GM19099 (cell line): ENCODE data around the gene CBFA2T3.

ENCODE experiments used
- POLR2A ChIP-seq: IDR thresholded peaks from 3 replicates; pipeline ENCODE4 v1.6.1; 2011; ENCODE audit warnings: low read depth; ENCODE audit not compliant: insufficient read length; ENCODE audit errors: extremely low read depth

Gene CBFA2T3

DNA sequence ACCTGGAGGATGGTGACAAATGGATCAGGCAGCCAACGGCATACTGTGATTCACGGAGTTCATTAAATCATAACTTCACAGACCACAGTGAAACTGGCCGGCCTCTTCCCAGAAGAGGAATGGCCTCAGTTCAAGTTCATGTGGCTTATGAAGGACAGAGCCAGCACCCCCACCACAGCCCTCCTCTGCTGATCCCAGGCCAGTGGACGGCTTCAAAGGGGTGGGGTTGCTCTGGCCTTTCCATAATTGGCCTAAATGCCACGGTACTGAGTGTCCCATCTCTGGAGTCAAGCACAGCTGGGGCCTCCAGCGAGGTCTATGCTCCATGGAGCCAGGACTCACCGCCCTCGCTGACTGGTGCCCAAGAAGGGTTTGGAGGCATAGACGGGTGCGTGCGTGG is 141.6 kb downstream of the CBFA2T3 start:
- TF ChIP-seq POLR2A, result no peak

GRCh38 chr16:88834670-88835069 is 142.3 kb downstream of the CBFA2T3 start:
- no peak for TF ChIP-seq POLR2A

GRCh38 chr16:88833086-88833485 is 143.9 kb downstream of the CBFA2T3 start:
- no peak for TF ChIP-seq POLR2A

DNA sequence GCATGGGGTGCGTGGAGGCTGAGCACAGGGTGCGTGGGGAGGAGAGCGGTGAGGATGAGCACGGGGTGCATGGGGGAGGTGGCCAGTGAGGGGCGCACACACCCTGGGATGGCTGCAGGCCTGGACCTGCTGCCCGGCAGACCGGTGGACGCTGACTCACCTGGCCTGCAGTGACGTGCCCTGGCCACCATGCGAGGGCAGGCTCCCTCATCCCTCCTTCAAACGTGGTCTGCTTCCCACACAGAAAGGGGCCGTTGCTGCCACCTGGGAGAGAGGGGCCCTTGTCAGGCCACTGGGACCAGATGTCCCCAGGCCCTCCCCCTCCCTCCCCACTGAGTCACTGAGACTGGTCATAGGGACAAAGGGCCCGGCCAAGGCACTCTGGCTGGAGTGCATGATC is 145.2 kb downstream of the CBFA2T3 start:
- TF ChIP-seq POLR2A, result no peak

- no peak for TF ChIP-seq POLR2A
Measured at GRCh38 chr16:88830783-88831182, 146.2 kb downstream of the CBFA2T3 start.

- no peak for TF ChIP-seq POLR2A
Measured at GRCh38 chr16:88830258-88830657, 146.7 kb downstream of the CBFA2T3 start.

- no peak for TF ChIP-seq POLR2A
Measured at GRCh38 chr16:88828711-88829110, 148.3 kb downstream of the CBFA2T3 start.

- TF ChIP-seq POLR2A, result no peak
Measured at GRCh38 chr16:88827727-88828126, 149.3 kb downstream of the CBFA2T3 start.

DNA sequence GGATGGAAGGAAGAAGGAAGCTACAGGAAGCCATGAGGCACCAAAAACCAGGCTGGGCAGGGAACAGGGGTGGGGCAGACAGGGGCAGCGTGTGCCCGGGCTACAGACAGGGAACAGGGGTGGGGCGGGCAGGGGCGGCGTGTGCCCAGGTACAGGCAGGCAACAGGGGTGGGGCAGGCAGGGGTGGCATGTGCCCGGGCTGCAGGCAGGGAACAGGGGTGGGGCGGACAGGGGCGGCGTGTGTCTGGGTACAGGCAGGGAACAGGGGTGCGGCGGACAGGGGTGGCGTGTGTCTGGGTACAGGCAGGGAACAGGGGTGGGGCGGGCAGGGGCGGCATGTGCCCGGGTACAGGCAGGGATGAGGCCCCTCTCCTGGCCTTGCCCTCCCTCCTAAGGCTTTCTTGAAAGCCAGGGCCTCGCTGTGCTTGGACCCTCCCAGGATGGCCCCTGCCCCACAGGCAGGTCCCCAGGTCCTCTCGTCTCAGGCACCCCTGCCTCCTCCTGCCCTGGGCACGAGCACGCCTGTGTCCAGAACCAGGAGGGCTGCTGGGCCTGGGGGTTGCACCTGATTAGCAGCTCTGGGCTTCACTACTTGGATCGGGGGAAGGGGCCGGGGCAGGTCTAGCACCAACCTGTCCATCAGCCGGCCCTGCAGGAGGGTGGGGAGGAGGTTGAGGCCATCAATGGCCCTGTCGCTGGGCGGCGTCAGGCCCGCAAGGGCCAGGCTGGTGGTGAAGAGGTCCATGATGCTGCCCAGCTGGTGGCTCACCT is 150.8 kb downstream of the CBFA2T3 start:
- no peak for TF ChIP-seq POLR2A

DNA sequence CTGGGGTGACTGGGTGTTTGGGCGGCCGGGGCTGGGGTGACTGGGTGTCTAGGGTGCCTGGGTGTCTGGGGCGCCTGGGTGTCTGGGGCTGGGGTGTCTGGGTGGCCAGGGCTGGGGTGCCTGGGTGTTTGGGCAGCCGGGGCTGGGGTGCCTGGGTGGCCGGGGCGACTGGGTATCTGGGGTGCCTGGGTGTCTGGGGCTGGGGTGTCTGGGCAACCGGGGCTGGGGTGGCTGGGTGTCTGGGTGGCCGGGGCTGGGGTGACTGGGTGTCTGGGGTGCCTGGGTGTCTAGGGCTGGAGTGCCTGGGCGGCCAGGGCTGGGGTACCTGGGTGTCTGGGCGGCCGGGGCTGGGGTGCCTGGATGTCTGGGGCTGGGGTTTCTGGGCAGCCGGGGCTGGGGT is 151.9 kb downstream of the CBFA2T3 start:
- TF ChIP-seq POLR2A, result no peak
